ENCODE results near the gene GPN2.

The GPN2 gene

GRCh38 chr1:26922901-26923300 is 32.8 kb upstream of the GPN2 start:
- no peak for TF ChIP-seq CTCF (IDR thresholded peaks at IDR 0.05; ENCODE audit: extremely low read depth, insufficient read depth, missing control alignments)
- in situ Hi-C loops (cut with MboI; ENCODE audit: low pct_unique_long_range_greater_than_20kb, low sequenced_read_pairs, unreplicated experiment), result no loop called here
- DNase-seq (ENCODE audit: low spot score), result no peak

GRCh38 chr1:26922431-26922729 is 32.3 kb upstream of the GPN2 start:
- no peak for DNase-seq (ENCODE audit: low spot score)
- in situ Hi-C loops (cut with MboI; ENCODE audit: low pct_unique_long_range_greater_than_20kb, low sequenced_read_pairs, unreplicated experiment), result no loop called here
- no peak for TF ChIP-seq CTCF (IDR thresholded peaks at IDR 0.05; ENCODE audit: extremely low read depth, insufficient read depth, missing control alignments)

- peak; percentile 96 for DNase-seq (ENCODE audit: low spot score)
- in situ Hi-C loops (cut with MboI; ENCODE audit: low pct_unique_long_range_greater_than_20kb, low sequenced_read_pairs, unreplicated experiment), result no loop called here
- TF ChIP-seq CTCF (IDR thresholded peaks at IDR 0.05; ENCODE audit: extremely low read depth, insufficient read depth, missing control alignments), result no peak
Measured at GRCh38 chr1:26921540-26922430, 31.7 kb upstream of the GPN2 start, which contains the start of gene NUDC. TSS of gene NUDC (plus strand) at chr1:26921743. CDS start at chr1:26921849, 106 bp downstream.

- in situ Hi-C loops (cut with MboI; ENCODE audit: low pct_unique_long_range_greater_than_20kb, low sequenced_read_pairs, unreplicated experiment), result no loop called here
- no peak for DNase-seq (ENCODE audit: low spot score)
- TF ChIP-seq CTCF (IDR thresholded peaks at IDR 0.05; ENCODE audit: extremely low read depth, insufficient read depth, missing control alignments), result no peak
Measured at GRCh38 chr1:26921126-26921539, 31.1 kb upstream of the GPN2 start.

GRCh38 chr1:26915204-26915842 is 25.2 kb upstream of the GPN2 start:
- in situ Hi-C loops (cut with MboI; ENCODE audit: low pct_unique_long_range_greater_than_20kb, low sequenced_read_pairs, unreplicated experiment), result no loop called here
- no peak for DNase-seq (ENCODE audit: low spot score)
- no peak for TF ChIP-seq CTCF (IDR thresholded peaks at IDR 0.05; ENCODE audit: extremely low read depth, insufficient read depth, missing control alignments)

- no peak for DNase-seq (ENCODE audit: low spot score)
- TF ChIP-seq CTCF (IDR thresholded peaks at IDR 0.05; ENCODE audit: extremely low read depth, insufficient read depth, missing control alignments), result no peak
Measured at GRCh38 chr1:26913754-26914619, 23.9 kb upstream of the GPN2 start, which contains the start of gene NR0B2. TSS of gene NR0B2 (minus strand) at chr1:26913975. CDS start at chr1:26913940, 35 bp downstream.

More at GRCh38 chr1:26913754-26914619, 23.9 kb upstream of the GPN2 start, which contains the start of gene NR0B2:
- in situ Hi-C loops (cut with MboI; ENCODE audit: low pct_unique_long_range_greater_than_20kb, low sequenced_read_pairs, unreplicated experiment), result no loop called here
